Calu3 (cell line): Measurements from ENCODE around the gene ATP6V1D. TPM values are rescaled to one million over a fixed set of nuclear protein-coding genes. Genes with fewer than 3 reads are reported as not detected.
"Not testable (repeated sequence)": the region's sequence is repeated elsewhere in the genome, so short reads cannot be mapped to it uniquely, and the experiment has no call there.

Experiments used
- BruUV-seq: library from RNA; stranded (reverse); fragments of 400-500 nt; replicated peaks from 2 replicates; lab custom pipeline; 2021; lab: Mats Ljungman, UMichigan
- CTCF ChIA-PET: fragments of 300-600 bp; sonication (Branson Sonifier 250); formaldehyde crosslinking; loops from one replicate; lab custom pipeline; 2022; ENCODE audit warnings: antibody characterized with exemption; lab: Charles Lee
- DNase-seq: peaks from one replicate; pipeline ENCODE4 v3.0.0; 2022
- H3K27ac Mint-ChIP-seq: one replicate; pipeline ENCODE4 v1.8.0; 2022; ENCODE audit warnings: mixed read lengths; ENCODE audit not compliant: unreplicated experiment
- H3K27me3 Mint-ChIP-seq: one replicate; pipeline ENCODE4 v1.8.0; 2022; ENCODE audit warnings: mixed read lengths; ENCODE audit not compliant: unreplicated experiment
- H3K36me3 Mint-ChIP-seq: one replicate; pipeline ENCODE4 v1.8.0; 2022; ENCODE audit warnings: mild to moderate bottlenecking, moderate library complexity, mixed read lengths; ENCODE audit not compliant: insufficient read depth, unreplicated experiment
- H3K4me1 Mint-ChIP-seq: one replicate; pipeline ENCODE4 v1.8.0; 2022; ENCODE audit warnings: mild to moderate bottlenecking, low read depth, mixed read lengths; ENCODE audit not compliant: unreplicated experiment
- H3K4me3 Mint-ChIP-seq: one replicate; pipeline ENCODE4 v1.8.0; 2022; ENCODE audit warnings: mild to moderate bottlenecking, low read depth, moderate library complexity, mixed read lengths; ENCODE audit not compliant: unreplicated experiment
- H3K9me3 Mint-ChIP-seq: one replicate; pipeline ENCODE4 v1.8.0; 2022; ENCODE audit warnings: low read depth, mixed read lengths; ENCODE audit not compliant: unreplicated experiment
- intact Hi-C: fragments of 100-400 bp; cut with micrococcal nuclease; formaldehyde crosslinking; loops from one replicate; pipeline ENCODE4 v1.10.0; 2022; ENCODE audit not compliant: unreplicated experiment
- total RNA-seq: library from RNA; stranded (reverse); gene quantifications from 2 replicates; pipeline ENCODE4 v1.2.3, GENCODE V29; 2022
- TF ChIP-seq, protein P1 (sequence below): fragments of 200-600 bp; IDR thresholded peaks from one replicate; pipeline ENCODE4 v1.8.0; 2022; ENCODE audit warnings: antibody characterized with exemption; ENCODE audit not compliant: unreplicated experiment

Gene ATP6V1D
- total RNA-seq, 1 experiment from 2014 or later, result 45.1 TPM

DNA sequence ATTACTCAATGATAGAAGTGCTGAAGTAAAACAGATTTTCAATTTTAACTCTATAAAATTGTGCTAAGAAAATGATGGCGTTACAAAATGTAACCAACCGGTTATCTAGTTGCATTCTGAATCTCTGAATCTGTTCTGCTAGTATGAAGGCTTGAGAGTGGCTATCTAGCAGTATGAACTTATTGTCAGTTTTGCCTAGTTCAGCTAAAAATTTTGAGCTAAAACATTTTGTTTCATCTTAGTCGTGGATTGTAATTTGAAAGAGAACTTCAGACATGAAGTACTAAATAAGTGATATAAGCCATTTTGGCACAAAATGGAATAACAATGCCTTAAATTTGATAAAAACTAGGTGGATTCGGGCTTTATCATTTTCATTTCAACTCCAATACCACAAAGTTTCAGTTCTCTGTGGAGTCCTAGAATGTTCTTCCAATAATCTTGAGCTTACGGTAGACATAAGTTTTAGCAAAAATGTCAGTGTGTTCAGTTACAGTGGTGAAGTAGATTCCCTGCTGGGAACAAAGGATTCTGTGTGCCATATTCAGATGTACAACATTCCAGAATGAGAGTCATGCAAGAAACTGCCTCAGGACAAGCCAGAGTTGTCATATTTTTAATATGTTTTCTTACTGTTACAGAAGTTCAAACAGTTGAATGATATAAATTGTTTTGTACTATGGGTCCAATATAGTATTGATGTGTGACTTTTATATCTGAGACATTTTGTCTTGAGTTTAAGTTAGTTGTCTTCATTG is 28.1 kb downstream of the ATP6V1D start:
- Mint-ChIP-seq H3K27ac (no peak overlapping the region), H3K4me3 (no peak overlapping the region), H3K36me3 (peaks cover 30% of the 10 kb centered on the region), H3K27me3 (no peaks in the 10 kb centered on the region), H3K9me3 (no peaks in the 10 kb centered on the region), H3K4me1 (peaks cover 8% of the 10 kb centered on the region)
- no TSS peak for BruUV-seq
- TF ChIP-seq, protein P1, sequence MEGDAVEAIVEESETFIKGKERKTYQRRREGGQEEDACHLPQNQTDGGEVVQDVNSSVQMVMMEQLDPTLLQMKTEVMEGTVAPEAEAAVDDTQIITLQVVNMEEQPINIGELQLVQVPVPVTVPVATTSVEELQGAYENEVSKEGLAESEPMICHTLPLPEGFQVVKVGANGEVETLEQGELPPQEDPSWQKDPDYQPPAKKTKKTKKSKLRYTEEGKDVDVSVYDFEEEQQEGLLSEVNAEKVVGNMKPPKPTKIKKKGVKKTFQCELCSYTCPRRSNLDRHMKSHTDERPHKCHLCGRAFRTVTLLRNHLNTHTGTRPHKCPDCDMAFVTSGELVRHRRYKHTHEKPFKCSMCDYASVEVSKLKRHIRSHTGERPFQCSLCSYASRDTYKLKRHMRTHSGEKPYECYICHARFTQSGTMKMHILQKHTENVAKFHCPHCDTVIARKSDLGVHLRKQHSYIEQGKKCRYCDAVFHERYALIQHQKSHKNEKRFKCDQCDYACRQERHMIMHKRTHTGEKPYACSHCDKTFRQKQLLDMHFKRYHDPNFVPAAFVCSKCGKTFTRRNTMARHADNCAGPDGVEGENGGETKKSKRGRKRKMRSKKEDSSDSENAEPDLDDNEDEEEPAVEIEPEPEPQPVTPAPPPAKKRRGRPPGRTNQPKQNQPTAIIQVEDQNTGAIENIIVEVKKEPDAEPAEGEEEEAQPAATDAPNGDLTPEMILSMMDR, result no peak
- CTCF ChIA-PET, result no interaction called here
- no peak for DNase-seq
- intact Hi-C loops, result no loop called here

DNA sequence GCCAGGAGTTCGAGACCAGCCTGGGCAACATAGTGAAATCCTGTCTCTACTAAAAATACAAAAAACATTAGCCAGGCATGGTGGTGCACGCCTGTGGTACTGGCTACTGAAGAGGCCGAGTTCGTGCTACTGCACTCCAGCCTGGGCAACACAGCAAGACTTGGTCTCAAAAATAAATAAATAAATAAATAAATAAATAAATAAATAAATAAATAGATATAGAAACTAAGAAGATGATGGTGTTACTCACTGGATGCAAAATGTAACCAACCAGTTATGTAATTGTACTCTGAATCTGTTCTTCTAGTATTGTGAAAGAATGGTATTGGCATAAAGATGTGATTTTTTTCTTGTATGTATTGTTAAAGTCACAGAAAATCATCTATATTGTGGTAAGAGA is 29.9 kb downstream of the ATP6V1D start:
- intact Hi-C loops, H3K9me3 Mint-ChIP-seq, H3K4me3 Mint-ChIP-seq, CTCF ChIA-PET, H3K4me1 Mint-ChIP-seq, BruUV-seq, DNase-seq, H3K27ac Mint-ChIP-seq, H3K27me3 Mint-ChIP-seq: not testable (repeated sequence)
- peaks cover 31% of the 10 kb centered on the region for H3K36me3 Mint-ChIP-seq

DNA sequence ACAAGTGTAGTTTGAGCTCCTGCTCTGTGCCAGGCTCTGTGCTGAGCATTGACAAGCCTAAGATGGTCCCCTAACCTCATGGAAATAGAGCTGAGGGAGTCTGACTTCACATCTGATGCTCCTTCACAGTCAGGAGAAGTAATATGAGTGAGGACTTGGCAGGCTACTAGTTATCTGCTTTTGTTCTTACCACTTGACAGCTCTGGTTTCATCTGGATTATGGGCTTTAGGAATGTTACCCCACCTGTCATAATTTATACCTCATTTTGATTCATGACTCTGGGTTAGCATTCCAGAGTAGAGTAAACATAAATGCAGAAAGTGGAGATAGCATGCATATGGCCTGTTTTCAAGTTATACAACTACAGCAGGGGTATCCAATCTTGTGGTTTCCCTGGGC is 40.5 kb downstream of the ATP6V1D start:
- CTCF ChIA-PET, result interaction anchor here (0.6 to 0.7 kb wide), 2 partner anchors 444 to 1644 kb away, joined by 3 to 4 read pairs; no protein-coding TSS in a partner anchor
- Mint-ChIP-seq H3K36me3 (peaks cover 14% of the 10 kb centered on the region), H3K27me3 (no peaks in the 10 kb centered on the region), H3K4me1 (no peaks in the 10 kb centered on the region), H3K27ac (no peak overlapping the region), H3K9me3 (no peaks in the 10 kb centered on the region), H3K4me3 (no peak overlapping the region)
- no peak for DNase-seq
- TF ChIP-seq, protein P1, result no peak
- intact Hi-C loops, result no loop called here
- no TSS peak for BruUV-seq

DNA sequence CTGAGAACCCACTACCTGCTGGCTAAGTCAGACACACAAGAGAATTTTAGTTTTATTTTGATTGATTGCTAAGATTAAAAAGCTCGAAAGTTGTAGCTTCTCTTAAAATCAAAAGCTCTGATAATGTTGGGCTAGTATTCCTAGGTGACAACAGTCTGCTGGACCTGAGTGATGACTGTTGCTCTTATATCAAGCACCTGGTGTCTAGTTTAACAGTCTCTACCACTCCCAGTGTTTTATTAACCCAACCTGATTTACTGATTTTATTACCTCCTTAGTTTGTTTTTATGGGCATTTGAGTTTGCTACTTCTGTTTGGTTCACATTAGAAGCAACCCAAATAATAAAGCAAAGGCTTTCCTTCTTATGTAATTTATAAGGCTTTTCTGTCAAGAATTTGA is 41.8 kb downstream of the ATP6V1D start:
- no peak for DNase-seq
- Mint-ChIP-seq H3K9me3 (no peaks in the 10 kb centered on the region), H3K4me1 (no peaks in the 10 kb centered on the region), H3K27ac (no peak overlapping the region), H3K27me3 (no peaks in the 10 kb centered on the region), H3K4me3 (no peak overlapping the region), H3K36me3 (peaks cover 21% of the 10 kb centered on the region)
- intact Hi-C loops, result no loop called here
- TF ChIP-seq, protein P1, result no peak
- BruUV-seq, result no TSS peak
- CTCF ChIA-PET, result no interaction called here

DNA sequence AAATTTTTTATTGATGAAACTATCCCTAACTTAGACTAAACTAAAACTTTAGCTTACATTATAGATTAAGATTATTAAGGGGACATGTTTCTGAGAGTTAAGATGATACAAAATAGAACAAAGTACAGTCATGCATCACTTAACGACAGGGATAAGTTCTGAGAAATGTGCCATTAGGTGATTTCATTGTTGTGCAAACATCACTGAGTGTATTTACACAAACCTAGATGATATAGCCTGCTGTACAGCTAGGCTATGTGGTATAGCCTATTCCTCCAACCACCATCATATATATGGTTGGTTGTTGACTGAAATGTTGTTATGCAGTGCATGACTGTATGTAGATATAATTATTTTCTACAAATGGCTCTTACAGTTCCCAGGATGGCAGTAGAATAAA is 46.5 kb downstream of the ATP6V1D start:
- H3K27ac Mint-ChIP-seq, result no peak overlapping the region

More for the DNA sequence above, 46.5 kb downstream of the ATP6V1D start:
- DNase-seq, result no peak
- Mint-ChIP-seq H3K27me3 (no peaks in the 10 kb centered on the region), H3K9me3 (no peaks in the 10 kb centered on the region), H3K4me1 (no peaks in the 10 kb centered on the region), H3K36me3 (peaks cover 21% of the 10 kb centered on the region), H3K4me3 (no peak overlapping the region)
- CTCF ChIA-PET, result no interaction called here
- intact Hi-C loops, result no loop called here
- BruUV-seq, result no TSS peak
- TF ChIP-seq, protein P1, result no peak
